Keratinocyte (primary cell): ENCODE results near the gene ESF1. TPM values are rescaled to one million over a fixed set of nuclear protein-coding genes. Genes with fewer than 3 reads are reported as not detected.
A peak's percentile ranks its signal among the peaks of the same experiment; 100 is the strongest.

Experiments
- DNase-seq: peaks from one replicate; pipeline ENCODE4 v3.0.0-alpha.2; 2011; ENCODE audit warnings: low read depth, missing footprints, low spot score
- FAIRE-seq: peaks from 2 replicates; lab custom pipeline; 2011; peaks lifted over from hg19 to GRCh38; lab: Jason Lieb, UNC
- H2AFZ ChIP-seq: 2 replicates; pipeline ENCODE4 v1.6.0; 2012; ENCODE audit warnings: low read length, control low read depth, inconsistent platforms; ENCODE audit not compliant: control insufficient read depth
- H3K27ac ChIP-seq: 2 replicates; pipeline ENCODE4 v1.5.1; 2011; ENCODE audit warnings: low read length; ENCODE audit not compliant: control insufficient read depth, insufficient read depth
- H3K27me3 ChIP-seq: 3 replicates; pipeline ENCODE4 v1.6.0; 2011; ENCODE audit warnings: low read length; ENCODE audit not compliant: control insufficient read depth, insufficient read depth; ENCODE audit errors: extremely low read depth
- H3K36me3 ChIP-seq, 2 experiments: 2 replicates in 1 of 2; 3 replicates in 1 of 2; pipeline ENCODE4 v1.5.1; 2011; ENCODE audit warnings: low read length in 2 of 2, mild to moderate bottlenecking in 1 of 2; ENCODE audit not compliant: control insufficient read depth in 2 of 2, insufficient read depth in 2 of 2; ENCODE audit errors: extremely low read depth in 1 of 2
- H3K4me1 ChIP-seq: 3 replicates; pipeline ENCODE4 v1.5.1; 2011; ENCODE audit warnings: low read length; ENCODE audit not compliant: control insufficient read depth, insufficient read depth; ENCODE audit errors: extremely low read depth
- H3K4me2 ChIP-seq: 3 replicates; pipeline ENCODE4 v1.6.0; 2011; ENCODE audit warnings: low read depth, low read length; ENCODE audit not compliant: control insufficient read depth, insufficient read depth; ENCODE audit errors: extremely low read depth
- H3K4me3 ChIP-seq, 3 experiments: fragments of 200-600 bp in 1 of 3; sonication (generic) in 1 of 3; 2 replicates in 2 of 3; 3 replicates in 1 of 3; pipeline ENCODE4 v1.5.1; 2011 to 2016; ENCODE audit warnings: low read length in 3 of 3, mild to moderate bottlenecking in 3 of 3, control low read depth in 2 of 3, inconsistent platforms in 1 of 3, low read depth in 1 of 3, mixed read lengths in 1 of 3, mixed run types in 1 of 3, moderate library complexity in 1 of 3; ENCODE audit not compliant: control insufficient read depth in 2 of 3, insufficient read depth in 2 of 3; ENCODE audit errors: extremely low read depth in 1 of 3
- H3K79me2 ChIP-seq: 2 replicates; pipeline ENCODE4 v1.6.0; 2012; ENCODE audit warnings: low read length; ENCODE audit not compliant: control insufficient read depth, insufficient read depth
- H3K9ac ChIP-seq: 3 replicates; pipeline ENCODE4 v1.6.0; 2011; ENCODE audit warnings: low read length; ENCODE audit not compliant: control insufficient read depth, insufficient read depth; ENCODE audit errors: extremely low read depth
- H3K9me1 ChIP-seq: 3 replicates; pipeline ENCODE4 v1.6.0; 2011; ENCODE audit warnings: low read length; ENCODE audit not compliant: control insufficient read depth, insufficient read depth; ENCODE audit errors: extremely low read depth
- H3K9me3 ChIP-seq: 2 replicates; pipeline ENCODE4 v1.5.1; 2012; ENCODE audit warnings: low read depth, low read length; ENCODE audit not compliant: control insufficient read depth
- H4K20me1 ChIP-seq: 3 replicates; pipeline ENCODE4 v1.6.0; 2011; ENCODE audit warnings: low read length; ENCODE audit not compliant: control insufficient read depth, insufficient read depth; ENCODE audit errors: extremely low read depth
- EZH2 ChIP-seq: IDR thresholded peaks from one replicate; pipeline ENCODE4 v1.6.1; 2012; ENCODE audit warnings: inconsistent platforms, mild to moderate bottlenecking, low read length, moderate library complexity
- dilution Hi-C: fragments of 300-500 bp; cut with MboI; formaldehyde crosslinking; loops from one replicate; pipeline ENCODE4 v1.7.0; 2020; ENCODE audit warnings: low sequenced_read_pairs; ENCODE audit not compliant: extremely low pct_ligation_motif_present
- polyA plus RNA-seq, 5 experiments: library from polyadenylated mRNA; depleted of rRNA in 3 of 5; stranded (reverse) in 3 of 5; stranded (forward) in 1 of 5; unstranded in 1 of 5; fragments of >200 nt; gene quantifications; 1 replicate in 1 of 5; 2 replicates in 3 of 5; 3 replicates in 1 of 5; pipeline versions ENCODE4 v1.2.1 to v1.2.3, GENCODE V29; 2011 to 2012; ENCODE audit warnings: missing spikeins in 2 of 5, low read depth in 1 of 5, low replicate concordance in 1 of 5
- TF ChIP-seq, protein P1 (sequence below), 3 experiments: IDR thresholded peaks in 1 of 3; conservative IDR thresholded peaks in 1 of 3; optimal IDR thresholded peaks in 1 of 3; 2 replicates in 2 of 3; 3 replicates in 1 of 3; pipeline versions ENCODE3 to v1.5.1; 2011; ENCODE audit warnings: low read length in 3 of 3, mild to moderate bottlenecking in 3 of 3, moderate library complexity in 2 of 3, control low read depth in 1 of 3, inconsistent platforms in 1 of 3; ENCODE audit not compliant: insufficient read depth in 2 of 3; ENCODE audit errors: extremely low read depth in 1 of 3

The ESF1 gene
- polyA plus RNA-seq, 1 donor (not counting 4 experiments of a cell fraction or from before 2014, with no cell fraction given), result 10.8 TPM

DNA sequence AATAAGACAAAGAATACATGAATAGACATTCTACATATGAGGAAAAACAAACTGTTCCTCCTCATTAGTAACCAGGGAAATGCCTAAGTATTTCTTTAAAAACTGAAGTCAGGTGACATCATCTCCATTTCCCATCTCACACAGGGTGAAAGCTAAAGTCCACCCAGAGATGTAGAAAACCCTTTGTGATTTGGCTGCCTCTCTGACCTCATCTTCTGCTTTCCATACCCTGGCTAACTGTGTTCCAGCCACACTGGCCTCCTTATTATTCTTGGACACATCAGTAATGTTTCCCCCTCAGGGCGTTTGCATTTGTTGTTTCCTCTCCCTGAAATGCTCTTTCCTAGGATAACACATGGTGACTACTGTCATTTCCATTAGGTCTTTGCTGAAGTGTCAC is 40.4 kb downstream of the ESF1 start:
- FAIRE-seq, result peak; percentile 9
- dilution Hi-C loops, result no loop called here

DNA sequence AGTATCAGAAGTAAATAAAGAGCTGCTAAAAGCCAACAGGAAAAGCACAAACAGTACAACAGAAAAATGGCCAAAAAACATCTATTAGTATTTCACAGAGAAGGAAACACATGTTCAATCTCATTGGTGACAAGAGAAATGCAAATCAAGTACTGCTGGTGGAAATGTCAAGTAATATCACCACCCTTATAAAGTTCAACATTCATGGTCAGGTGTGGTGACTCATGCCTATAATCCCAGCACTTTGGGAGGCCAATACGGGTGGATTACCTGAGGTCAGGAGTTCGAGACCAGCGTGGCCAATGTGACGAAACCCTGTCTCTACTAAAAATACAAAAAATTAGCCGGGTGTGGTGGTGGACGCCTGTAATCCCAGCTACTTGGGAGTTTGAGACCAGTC is 42.8 kb downstream of the ESF1 start:
- dilution Hi-C loops, result no loop called here
- DNase-seq (no peak), FAIRE-seq (no peak)
- no peaks in the 10 kb centered on the region for H4K20me1 ChIP-seq
- TF ChIP-seq, protein P1, sequence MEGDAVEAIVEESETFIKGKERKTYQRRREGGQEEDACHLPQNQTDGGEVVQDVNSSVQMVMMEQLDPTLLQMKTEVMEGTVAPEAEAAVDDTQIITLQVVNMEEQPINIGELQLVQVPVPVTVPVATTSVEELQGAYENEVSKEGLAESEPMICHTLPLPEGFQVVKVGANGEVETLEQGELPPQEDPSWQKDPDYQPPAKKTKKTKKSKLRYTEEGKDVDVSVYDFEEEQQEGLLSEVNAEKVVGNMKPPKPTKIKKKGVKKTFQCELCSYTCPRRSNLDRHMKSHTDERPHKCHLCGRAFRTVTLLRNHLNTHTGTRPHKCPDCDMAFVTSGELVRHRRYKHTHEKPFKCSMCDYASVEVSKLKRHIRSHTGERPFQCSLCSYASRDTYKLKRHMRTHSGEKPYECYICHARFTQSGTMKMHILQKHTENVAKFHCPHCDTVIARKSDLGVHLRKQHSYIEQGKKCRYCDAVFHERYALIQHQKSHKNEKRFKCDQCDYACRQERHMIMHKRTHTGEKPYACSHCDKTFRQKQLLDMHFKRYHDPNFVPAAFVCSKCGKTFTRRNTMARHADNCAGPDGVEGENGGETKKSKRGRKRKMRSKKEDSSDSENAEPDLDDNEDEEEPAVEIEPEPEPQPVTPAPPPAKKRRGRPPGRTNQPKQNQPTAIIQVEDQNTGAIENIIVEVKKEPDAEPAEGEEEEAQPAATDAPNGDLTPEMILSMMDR (optimal IDR thresholded peaks at IDR 0.05 in 1 of 3, IDR thresholded peaks at IDR 0.05 in 1 of 3, conservative IDR thresholded peaks at IDR 0.05 in 1 of 3; ENCODE audit: extremely low read depth in 1 of 3, insufficient read depth in 2 of 3, low read length in 3 of 3), result no peak
- TF ChIP-seq EZH2, result no peak
- H3K9me1 ChIP-seq, result no peaks in the 10 kb centered on the region
- H3K79me2 ChIP-seq, result no peaks in the 10 kb centered on the region
- H3K4me1 ChIP-seq, result peaks cover 2% of the 10 kb centered on the region
- no peak overlapping the region for H3K27ac ChIP-seq
- no peaks in the 10 kb centered on the region for H3K9me3 ChIP-seq
- H2AFZ ChIP-seq, result no peak overlapping the region
- peaks cover 0 to 4% of the 10 kb centered on the region in 2 experiments for H3K36me3 ChIP-seq
- no peak overlapping the region for H3K4me3 ChIP-seq
- H3K4me2 ChIP-seq, result no peak overlapping the region
- H3K27me3 ChIP-seq, result no peaks in the 10 kb centered on the region
- no peak overlapping the region for H3K9ac ChIP-seq

More for the DNA sequence above, 40.4 kb downstream of the ESF1 start:
- H3K4me2 ChIP-seq, result no peak overlapping the region
- TF ChIP-seq, protein P1 (optimal IDR thresholded peaks at IDR 0.05 in 1 of 3, IDR thresholded peaks at IDR 0.05 in 1 of 3, conservative IDR thresholded peaks at IDR 0.05 in 1 of 3; ENCODE audit: extremely low read depth in 1 of 3, insufficient read depth in 2 of 3, low read length in 3 of 3), result no peak
- TF ChIP-seq EZH2, result no peak
- no peak for DNase-seq
- H2AFZ ChIP-seq, result no peak overlapping the region
- peaks cover 2% of the 10 kb centered on the region for H3K4me1 ChIP-seq
- H3K27me3 ChIP-seq, result no peaks in the 10 kb centered on the region
- peaks cover 2 to 8% of the 10 kb centered on the region in 2 experiments for H3K36me3 ChIP-seq
- no peak overlapping the region for H3K4me3 ChIP-seq
- no peaks in the 10 kb centered on the region for H3K9me3 ChIP-seq
- no peaks in the 10 kb centered on the region for H3K79me2 ChIP-seq
- H3K9me1 ChIP-seq, result no peaks in the 10 kb centered on the region
- no peak overlapping the region for H3K9ac ChIP-seq
- H4K20me1 ChIP-seq, result no peaks in the 10 kb centered on the region
- no peak overlapping the region for H3K27ac ChIP-seq
